Left lung (tissue), 10 donors: Measurements from ENCODE around the gene NQO1. TPM values are rescaled to one million over a fixed set of nuclear protein-coding genes. Genes with fewer than 3 reads are reported as not detected.
A peak's percentile ranks its signal among the peaks of the same experiment; 100 is the strongest.

Experiments
- ATAC-seq: fragments of 200-7000 bp; cut with Tn5 transposase; one replicate; pipeline ENCODE4 v1.9.1; 2020; ENCODE audit warnings: moderate library complexity
- DNase-seq, 4 donors: peaks; one replicate each; pipeline ENCODE4 v3.0.0-alpha.2; 2013 to 2020
- H3K27ac ChIP-seq, 2 donors: fragments of 200-600 bp; sonication (generic) in 1 of 2; one replicate each; pipeline versions ENCODE4 v1.5.0 to v1.8.0; 2020 to 2021
- H3K27me3 ChIP-seq, 2 donors: fragments of 200-600 bp; sonication (generic) in 1 of 2; one replicate each; pipeline versions ENCODE4 v1.5.0 to v1.8.0; 2020 to 2021
- H3K36me3 ChIP-seq, 2 donors: fragments of 200-600 bp; sonication (generic) in 1 of 2; one replicate each; pipeline versions ENCODE4 v1.5.0 to v1.8.0; 2020 to 2021
- H3K4me1 ChIP-seq, 2 donors: fragments of 200-600 bp; one replicate each; pipeline ENCODE4 v1.8.0; 2021
- H3K4me3 ChIP-seq, 2 donors: fragments of 200-600 bp; sonication (generic) in 1 of 2; one replicate each; pipeline versions ENCODE4 v1.5.0 to v1.8.0; 2020 to 2021; ENCODE audit warnings: mild to moderate bottlenecking in 1 of 2
- H3K9me3 ChIP-seq, 2 donors: fragments of 200-600 bp; sonication (generic) in 1 of 2; one replicate each; pipeline versions ENCODE4 v1.5.0 to v1.8.0; 2020 to 2021
- CTCF ChIP-seq, 2 donors: fragments of 200-600 bp; sonication (generic) in 1 of 2; IDR thresholded peaks; one replicate each; pipeline versions ENCODE4 v1.5.0 to v1.8.0; 2021; ENCODE audit warnings: antibody characterized with exemption in 2 of 2
- intact Hi-C, 2 donors: fragments of 100-400 bp; cut with DNase I; formaldehyde crosslinking; loops; one replicate each; pipeline versions ENCODE4 v1.11.2 to v1.14.2; 2022
- polyA plus RNA-seq, 6 donors: library from polyadenylated mRNA; unstranded; fragments of 120-200 nt; gene quantifications; one replicate each; pipeline ENCODE4 v1.2.1, GENCODE V29; 2013; ENCODE audit not compliant: insufficient read length in 6 of 6
- total RNA-seq, 2 donors: library from RNA; stranded (reverse); fragmentation: NEBNext Ultra II Directional; extraction: Animal tissue kit (Norgen Biotek cat#: 25700); gene quantifications; one replicate each; pipeline ENCODE4 v1.2.1, GENCODE V29; 2021
- donor health status: DM: no; HTN: yes; CAD: no.
- donor health status: DM: no; HTN: no; CAD: no.

The NQO1 gene
- total and polyA plus RNA-seq, 8 donors: 9.4 to 78.4 (median 14.2) TPM

GRCh38 chr16:69725480-69726312 is 664 bp downstream of the NQO1 start:
- no peaks in the 10 kb centered on the region for H3K9me3 ChIP-seq
- peak overlapping the region; percentile 37 to 51 for H3K4me3 ChIP-seq
- H3K27ac ChIP-seq: peak overlapping the region; percentile 80 to 88
- H3K4me1 ChIP-seq: peaks cover 8 to 43% of the 10 kb centered on the region in 2 donors
- no peak for DNase-seq
- intact Hi-C loops: no loop called here
- H3K36me3 ChIP-seq: no peaks in the 10 kb centered on the region
- H3K27me3 ChIP-seq: no peaks in the 10 kb centered on the region
- no peak for ATAC-seq
- TF ChIP-seq CTCF (IDR thresholded peaks at IDR 0.05): no peak

GRCh38 chr16:69724981-69725479 is 1.3 kb downstream of the NQO1 start:
- no peak for TF ChIP-seq CTCF (IDR thresholded peaks at IDR 0.05)
- Histone ChIP-seq H3K9me3 (no peaks in the 10 kb centered on the region), H3K27me3 (no peaks in the 10 kb centered on the region), H3K4me1 (peaks cover 8 to 43% of the 10 kb centered on the region in 2 donors), H3K27ac (peak overlapping the region in 1 of 2 donors; percentile 88), H3K36me3 (no peaks in the 10 kb centered on the region), H3K4me3 (peak overlapping the region in 1 of 2 donors; percentile 51)
- intact Hi-C loops: no loop called here
- ATAC-seq: no peak
- DNase-seq: no peak

- Histone ChIP-seq H3K27ac (peak overlapping the region in 1 of 2 donors; percentile 88), H3K9me3 (no peaks in the 10 kb centered on the region), H3K4me1 (peaks cover 8 to 43% of the 10 kb centered on the region in 2 donors), H3K27me3 (no peaks in the 10 kb centered on the region), H3K36me3 (no peaks in the 10 kb centered on the region), H3K4me3 (peak overlapping the region in 1 of 2 donors; percentile 51)
- DNase-seq (no peak), ATAC-seq (no peak)
- TF ChIP-seq CTCF (IDR thresholded peaks at IDR 0.05): no peak
- intact Hi-C loops: no loop called here
Observed at GRCh38 chr16:69724414-69724873, 1.9 kb downstream of the NQO1 start.

- Histone ChIP-seq H3K9me3 (no peaks in the 10 kb centered on the region), H3K36me3 (peaks cover 0 to 20% of the 10 kb centered on the region in 2 donors), H3K4me1 (peaks cover 0 to 20% of the 10 kb centered on the region in 2 donors), H3K27me3 (no peaks in the 10 kb centered on the region), H3K27ac (no peak overlapping the region), H3K4me3 (no peak overlapping the region)
- TF ChIP-seq CTCF (IDR thresholded peaks at IDR 0.05): no peak
- intact Hi-C loops: no loop called here
- DNase-seq (no peak), ATAC-seq (no peak)
Observed at GRCh38 chr16:69721441-69721957, 4.9 kb downstream of the NQO1 start.

DNA sequence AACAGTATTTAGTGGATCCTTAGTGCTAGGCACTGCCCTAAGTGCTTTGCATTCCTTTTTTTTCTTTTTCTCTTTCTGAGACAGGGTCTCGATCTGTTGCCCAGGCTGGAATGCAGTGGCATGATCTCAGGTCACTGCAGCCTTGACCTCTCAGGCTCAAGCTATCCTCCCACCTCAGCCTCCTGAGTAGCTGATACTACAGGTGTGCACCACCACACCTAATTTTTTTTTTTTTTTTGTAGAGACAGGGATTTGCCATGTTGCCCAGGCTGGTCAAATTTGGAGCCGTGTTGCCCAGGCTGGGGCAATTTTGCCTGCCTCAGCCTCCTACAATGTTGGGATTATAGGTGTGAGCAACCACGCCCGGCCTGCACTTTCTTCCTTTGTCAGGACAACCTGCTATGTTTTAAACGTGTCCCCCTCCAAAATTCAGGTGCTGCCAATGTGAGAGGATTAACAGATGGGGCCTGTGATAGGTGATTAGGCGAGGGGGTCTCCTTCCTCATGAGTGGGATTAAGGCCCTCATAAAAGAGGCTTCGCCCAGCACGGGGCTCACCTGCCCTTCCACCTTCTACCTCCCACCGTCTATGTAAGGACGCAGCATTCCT is 5.4 kb downstream of the NQO1 start:
- Histone ChIP-seq H3K27me3 (no peaks in the 10 kb centered on the region), H3K4me1 (peaks cover 0 to 15% of the 10 kb centered on the region in 2 donors), H3K27ac (no peak overlapping the region), H3K9me3 (no peaks in the 10 kb centered on the region), H3K36me3 (peaks cover 0 to 25% of the 10 kb centered on the region in 2 donors), H3K4me3 (no peak overlapping the region)
- ATAC-seq (no peak), DNase-seq (no peak)
- intact Hi-C loops: no loop called here
- TF ChIP-seq CTCF (IDR thresholded peaks at IDR 0.05): no peak
